CD4-positive, alpha-beta T cell (primary cell): ENCODE measurements around the gene DKKL1. TPM values are rescaled to one million over a fixed set of nuclear protein-coding genes. Genes with fewer than 3 reads are reported as not detected.

Experiments
- ATAC-seq: fragments of 200-7000 bp; cut with Tn5 transposase; one replicate; pipeline ENCODE4 v1.10.0; 2022; ENCODE audit warnings: mild to moderate bottlenecking; ENCODE audit not compliant: poor library complexity
- CTCF ChIA-PET: fragments of 350-600 bp; sonication (Branson Sonifier 250); formaldehyde crosslinking; loops from one replicate; lab custom pipeline; 2021; ENCODE audit warnings: antibody characterized with exemption, inconsistent platforms; lab: Charles Lee
- POLR2A ChIA-PET: fragments of 350-600 bp; sonication (Branson Sonifier 250); formaldehyde crosslinking; loops from one replicate; lab custom pipeline; 2021; ENCODE audit warnings: antibody characterized with exemption, inconsistent platforms; lab: Charles Lee
- DNase-seq, 14 experiments: peaks; one replicate each; pipeline ENCODE4 v3.0.0-alpha.2; 2013 to 2020; ENCODE audit warnings: mixed read lengths in 2 of 14
- H3K27ac ChIP-seq, 2 donors: one replicate each; pipeline versions ENCODE4 v1.5.1 to v1.7.0; 2013; ENCODE audit warnings: low read length in 2 of 2, low read depth in 1 of 2, mild to moderate bottlenecking in 1 of 2
- H3K27me3 ChIP-seq, 2 experiments: 1 replicate in 1 of 2; 2 replicates in 1 of 2; pipeline versions ENCODE4 v1.6.1 to v1.7.0; 2013; ENCODE audit warnings: low read length in 2 of 2, control low read depth in 1 of 2, mild to moderate bottlenecking in 1 of 2, moderate library complexity in 1 of 2; ENCODE audit not compliant: insufficient read depth in 2 of 2, control insufficient read depth in 1 of 2
- H3K36me3 ChIP-seq: one replicate; pipeline ENCODE4 v1.6.1; 2013; ENCODE audit warnings: low read length, control low read depth; ENCODE audit not compliant: insufficient read depth
- H3K4me1 ChIP-seq: one replicate; pipeline ENCODE4 v1.6.1; 2013; ENCODE audit warnings: low read length, control low read depth; ENCODE audit not compliant: insufficient read depth
- H3K4me3 ChIP-seq: one replicate; pipeline ENCODE4 v1.5.1; 2013; ENCODE audit warnings: mild to moderate bottlenecking, low read length, moderate library complexity
- H3K9me3 ChIP-seq, 2 experiments: 1 replicate in 1 of 2; 2 replicates in 1 of 2; pipeline versions ENCODE4 v1.6.1 to v1.7.0; 2013; ENCODE audit warnings: low read length in 2 of 2, mild to moderate bottlenecking in 2 of 2, control low read depth in 1 of 2, moderate library complexity in 1 of 2; ENCODE audit not compliant: control insufficient read depth in 1 of 2, insufficient read depth in 1 of 2
- H3K27ac Mint-ChIP-seq: one replicate; pipeline ENCODE4 v1.8.0; 2020; ENCODE audit warnings: mixed read lengths
- H3K27me3 Mint-ChIP-seq: one replicate; pipeline ENCODE4 v1.8.0; 2021; ENCODE audit warnings: mixed read lengths
- H3K36me3 Mint-ChIP-seq: one replicate; pipeline ENCODE4 v1.8.0; 2021; ENCODE audit warnings: low read depth, mixed read lengths
- H3K4me1 Mint-ChIP-seq: one replicate; pipeline ENCODE4 v1.8.0; 2021; ENCODE audit warnings: low read depth, mixed read lengths
- H3K4me3 Mint-ChIP-seq: one replicate; pipeline ENCODE4 v1.8.0; 2020; ENCODE audit warnings: mild to moderate bottlenecking, mixed read lengths
- H3K9me3 Mint-ChIP-seq: one replicate; pipeline ENCODE4 v1.8.0; 2020; ENCODE audit warnings: mixed read lengths
- CTCF ChIP-seq: fragments of 200-600 bp; IDR thresholded peaks from one replicate; pipeline ENCODE4 v1.8.0; 2022; ENCODE audit warnings: antibody characterized with exemption, mild to moderate bottlenecking
- intact Hi-C, 2 experiments: fragments of 100-400 bp; cut with DNase I in 1 of 2; cut with micrococcal nuclease in 1 of 2; formaldehyde crosslinking; loops; one replicate each; pipeline versions ENCODE4 v1.15.1 to v1.9.0; 2023 to 2025; cut with DNase I, micrococcal nuclease
- total RNA-seq, 174 experiments: library from RNA in 2 of 174; stranded (reverse) in 2 of 174; gene quantifications; one replicate each; pipeline ENCODE4 v1.2.3 and lab custom pipeline; 2021 to 2026

DKKL1 gene
- total RNA-seq, 2 experiments from 2014 or later, result not detected

DNA sequence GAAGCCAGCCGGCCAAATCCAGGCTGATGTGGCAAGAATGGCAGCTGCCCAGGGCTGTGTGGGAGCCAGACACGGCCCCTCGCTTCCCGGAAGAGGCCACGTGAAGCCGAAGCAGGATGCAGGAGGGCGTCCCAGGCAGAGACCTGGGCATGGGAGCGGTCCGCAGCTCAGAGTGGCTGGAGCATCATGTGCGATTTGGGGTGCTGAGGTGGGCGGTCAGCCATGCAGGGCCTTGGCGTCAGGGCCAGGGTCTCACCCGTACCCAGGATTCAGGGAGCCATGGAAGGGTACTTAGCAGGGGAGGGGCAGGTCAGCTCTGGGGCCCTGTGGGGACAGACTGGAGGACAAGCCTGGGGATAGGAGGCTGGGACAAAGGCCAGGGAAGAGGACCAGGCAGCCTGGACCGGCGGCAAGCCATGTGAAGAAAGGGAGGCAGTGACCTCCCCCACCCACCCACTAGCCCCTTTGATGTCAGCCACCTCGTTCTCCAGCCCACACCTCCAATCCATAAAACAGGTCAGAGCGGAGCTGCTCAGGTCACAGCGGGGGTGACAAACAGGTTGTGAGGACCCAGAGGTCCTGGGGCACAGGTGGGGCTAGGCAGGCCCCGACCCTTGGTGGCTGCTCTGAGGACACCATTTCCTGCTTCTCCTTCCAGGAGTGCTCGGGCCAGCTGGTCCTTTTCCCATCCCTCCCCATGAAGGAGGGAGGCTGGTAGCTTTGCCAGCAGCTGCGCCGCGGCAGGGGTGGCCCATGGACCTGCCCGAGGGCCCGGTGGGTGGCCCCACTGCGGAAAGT lies 26.7 kb downstream of the DKKL1 start:
- CTCF ChIA-PET, result interaction anchor here (1.8 to 2.5 kb wide), 5 partner anchors 16 to 180 kb away, joined by 7 to 17 read pairs (median 12); no protein-coding TSS in a partner anchor
- Mint-ChIP-seq H3K9me3 (no peaks in the 10 kb centered on the region), H3K4me1 (peaks cover 19% of the 10 kb centered on the region), H3K27me3 (no peaks in the 10 kb centered on the region), H3K36me3 (no peaks in the 10 kb centered on the region), H3K27ac (no peak overlapping the region), H3K4me3 (no peak overlapping the region)
- TF ChIP-seq CTCF, result no peak
- Histone ChIP-seq H3K4me1 (peaks cover 23% of the 10 kb centered on the region), H3K9me3 (no peaks in the 10 kb centered on the region), H3K27ac (no peak overlapping the region), H3K36me3 (no peaks in the 10 kb centered on the region), H3K4me3 (no peak overlapping the region), H3K27me3 (no peaks in the 10 kb centered on the region)
- no peak for ATAC-seq
- intact Hi-C loops, result loop anchor here (5.0 to 10.0 kb wide), 3 partner anchors 154 to 287 kb away; partner anchors contain the start of gene PRMT1 (in 1 of the 2)
- DNase-seq, result peak in 1 of 14 experiments; percentile 30
- POLR2A ChIA-PET, result no interaction called here

DNA sequence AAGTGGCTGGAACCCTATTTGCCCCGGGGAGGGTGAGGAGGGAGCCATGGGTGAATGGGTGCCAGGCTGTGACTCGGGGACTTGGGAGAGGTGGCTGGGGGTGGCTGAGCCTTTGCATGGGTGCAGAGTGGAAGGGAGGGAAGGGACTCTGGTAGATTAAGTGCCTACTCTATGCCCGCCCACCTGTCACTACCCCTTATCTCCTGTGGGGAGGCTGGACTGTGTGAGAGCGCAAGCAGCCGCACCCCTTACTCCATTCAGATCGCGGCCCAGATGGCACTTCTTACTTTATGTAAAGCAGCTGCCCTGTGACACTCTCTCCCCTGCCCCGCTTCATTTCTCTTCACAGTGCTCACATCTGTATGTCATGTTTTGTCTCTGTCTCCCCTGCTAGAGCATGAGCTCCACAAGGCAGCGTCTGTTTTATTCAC lies 27.3 kb downstream of the DKKL1 start:
- CTCF ChIA-PET, result interaction anchor here (0.7 to 2.5 kb wide), 10 partner anchors 16 to 290 kb away, joined by 3 to 17 read pairs (median 6); no protein-coding TSS in a partner anchor
- TF ChIP-seq CTCF, result no peak
- intact Hi-C loops, result loop anchor here (5.0 to 10.0 kb wide), 3 partner anchors 154 to 286 kb away; partner anchors contain the start of gene PRMT1 (in 1 of the 2)

GRCh38 chr19:49391581-49392399 lies 28.1 kb downstream of the DKKL1 start:
- H3K36me3 Mint-ChIP-seq, result no peaks in the 10 kb centered on the region
- CTCF ChIA-PET, result interaction anchor here (0.7 to 2.5 kb wide), 14 partner anchors 15 to 289 kb away, joined by 3 to 17 read pairs (median 4); no protein-coding TSS in a partner anchor
- H3K4me3 Mint-ChIP-seq, result no peak overlapping the region
- POLR2A ChIA-PET, result interaction anchor here (0.6 to 1.3 kb wide), 8 partner anchors 33 to 104 kb away, joined by 3 to 4 read pairs (median 4); partner anchors contain the start of genes ALDH16A1, CD37, GFY and PIH1D1
- Histone ChIP-seq H3K27ac (no peak overlapping the region), H3K4me3 (no peak overlapping the region), H3K4me1 (peaks cover 23% of the 10 kb centered on the region), H3K36me3 (no peaks in the 10 kb centered on the region), H3K27me3 (no peaks in the 10 kb centered on the region), H3K9me3 (no peaks in the 10 kb centered on the region)
- DNase-seq, result peak; percentile 67 to 89 (median 76)
- no peaks in the 10 kb centered on the region for H3K27me3 Mint-ChIP-seq
- no peak overlapping the region for H3K27ac Mint-ChIP-seq
- ATAC-seq, result peak; percentile 76
- peaks cover 19% of the 10 kb centered on the region for H3K4me1 Mint-ChIP-seq
- H3K9me3 Mint-ChIP-seq, result no peaks in the 10 kb centered on the region
- peak; percentile 95 for TF ChIP-seq CTCF
- intact Hi-C loops, result loop anchor here (1.0 to 10.0 kb wide), 9 partner anchors 30 to 289 kb away; partner anchors contain the start of gene PRMT1 (in 1 of the 2)

More for the DNA sequence above, 27.3 kb downstream of the DKKL1 start:
- Mint-ChIP-seq H3K4me3 (no peak overlapping the region), H3K27me3 (no peaks in the 10 kb centered on the region), H3K9me3 (no peaks in the 10 kb centered on the region), H3K27ac (no peak overlapping the region), H3K36me3 (no peaks in the 10 kb centered on the region), H3K4me1 (peaks cover 19% of the 10 kb centered on the region)
- no peak for ATAC-seq
- H3K4me1 ChIP-seq, result peaks cover 23% of the 10 kb centered on the region
- no peaks in the 10 kb centered on the region for H3K9me3 ChIP-seq
- H3K36me3 ChIP-seq, result no peaks in the 10 kb centered on the region
- no peak for DNase-seq
- POLR2A ChIA-PET, result interaction anchor here (1.0 to 1.3 kb wide), 3 partner anchors 52 to 105 kb away, joined by 3 to 4 read pairs (median 4); partner anchors contain the start of gene ALDH16A1
- H3K27me3 ChIP-seq, result no peaks in the 10 kb centered on the region
- no peak overlapping the region for H3K4me3 ChIP-seq
- H3K27ac ChIP-seq, result no peak overlapping the region
